ENCODE results near the gene AQP6. TPM values are rescaled to one million over a fixed set of nuclear protein-coding genes. Genes with fewer than 3 reads are reported as not detected.

AQP6 gene
- total RNA-seq, 1 experiment from 2014 or later = not detected

- Histone ChIP-seq H3K27ac (no peak overlapping the region), H3K36me3 (peaks cover 66% of the 10 kb centered on the region), H3K4me3 (no peak overlapping the region), H3K27me3 (replicated peaks) (no peaks in the 10 kb centered on the region), H3K4me1 (replicated peaks) (peaks cover 32% of the 10 kb centered on the region), H3K9me3 (replicated peaks) (no peaks in the 10 kb centered on the region)
- DNase-seq (ENCODE audit: low read depth in 1 of 2, low spot score in 2 of 2) = no peak
These were observed 48.3 kb downstream of the AQP6 start for GRCh38 chr12:50021031-50021430.

GRCh38 chr12:50022903-50023302 lies 50.2 kb downstream of the AQP6 start:
- DNase-seq (ENCODE audit: low read depth in 1 of 2, low spot score in 2 of 2) = no peak
- H3K9me3 ChIP-seq (replicated peaks) = no peaks in the 10 kb centered on the region
- no peak overlapping the region for H3K4me3 ChIP-seq
- peaks cover 49% of the 10 kb centered on the region for H3K36me3 ChIP-seq
- no peak overlapping the region for H3K27ac ChIP-seq
- H3K4me1 ChIP-seq (replicated peaks) = peaks cover 23% of the 10 kb centered on the region
- H3K27me3 ChIP-seq (replicated peaks) = no peaks in the 10 kb centered on the region

- Histone ChIP-seq H3K4me3 (peak overlapping the region; percentile 80), H3K36me3 (peaks cover 44% of the 10 kb centered on the region), H3K27me3 (replicated peaks) (no peaks in the 10 kb centered on the region), H3K4me1 (replicated peaks) (peaks cover 23% of the 10 kb centered on the region), H3K27ac (peak overlapping the region; percentile 98), H3K9me3 (replicated peaks) (no peaks in the 10 kb centered on the region)
- DNase-seq (ENCODE audit: low read depth in 1 of 2, low spot score in 2 of 2) = no peak
These were observed 51.5 kb downstream of the AQP6 start for GRCh38 chr12:50024227-50024626.

- Histone ChIP-seq H3K27ac (peak overlapping the region; percentile 98), H3K27me3 (replicated peaks) (no peaks in the 10 kb centered on the region), H3K9me3 (replicated peaks) (no peaks in the 10 kb centered on the region), H3K36me3 (peaks cover 42% of the 10 kb centered on the region), H3K4me1 (replicated peaks) (peaks cover 23% of the 10 kb centered on the region), H3K4me3 (peak overlapping the region; percentile 80)
- peak in 1 of 2 experiments; percentile 49 for DNase-seq (ENCODE audit: low read depth in 1 of 2, low spot score in 2 of 2)
These were observed 52.0 kb downstream of the AQP6 start for GRCh38 chr12:50024805-50025186.

- H3K4me1 ChIP-seq (replicated peaks) = peaks cover 22% of the 10 kb centered on the region
- DNase-seq (ENCODE audit: low read depth in 1 of 2, low spot score in 2 of 2) = peak; percentile 95 to 97
- peaks cover 41% of the 10 kb centered on the region for H3K36me3 ChIP-seq
- H3K27ac ChIP-seq = peak within 1 kb of the TSS; percentile 98
- peak within 1 kb of the TSS; percentile 80 for H3K4me3 ChIP-seq
- H3K27me3 ChIP-seq (replicated peaks) = no peaks in the 10 kb centered on the region
- H3K9me3 ChIP-seq (replicated peaks) = no peaks in the 10 kb centered on the region
These were observed 52.7 kb downstream of the AQP6 start, which contains the start of gene RACGAP1 for GRCh38 chr12:50025187-50026059. TSS of gene RACGAP1 (minus strand) at chr12:50025494. CDS start at chr12:50016715, 8,779 bp downstream.

- Histone ChIP-seq H3K4me1 (replicated peaks) (peaks cover 13% of the 10 kb centered on the region), H3K9me3 (replicated peaks) (no peaks in the 10 kb centered on the region), H3K27me3 (replicated peaks) (no peaks in the 10 kb centered on the region), H3K4me3 (no peak overlapping the region), H3K36me3 (peaks cover 29% of the 10 kb centered on the region), H3K27ac (no peak overlapping the region)
- DNase-seq (ENCODE audit: low read depth in 1 of 2, low spot score in 2 of 2) = no peak
These were observed 53.9 kb downstream of the AQP6 start for GRCh38 chr12:50026691-50027090.

Other genes starting within 250 kb of the AQP6 start
- 417 and 432 TPM in 2 replicates for gene TMBIM6, start 231.4 kb upstream of the AQP6 start, total RNA-seq (2014; rRNA removed; shearing (Covaris generic))
- 35.7 and 43.5 TPM in 2 replicates for gene NCKAP5L, start 144.5 kb upstream of the AQP6 start, total RNA-seq (2014; rRNA removed; shearing (Covaris generic))
- 0.60 and 4.3 TPM in 2 replicates for gene BCDIN3D, start 129.8 kb upstream of the AQP6 start, total RNA-seq (2014; rRNA removed; shearing (Covaris generic))
- not detected in 2 replicates for gene FAIM2, start 69.0 kb upstream of the AQP6 start, total RNA-seq (2014; rRNA removed; shearing (Covaris generic))
- not detected in 2 replicates for gene AQP2, start 22.2 kb upstream of the AQP6 start, total RNA-seq (2014; rRNA removed; shearing (Covaris generic))
- not detected in 2 replicates for gene AQP5, start 11.1 kb upstream of the AQP6 start, total RNA-seq (2014; rRNA removed; shearing (Covaris generic))
- 194 and 212 TPM in 2 replicates for gene RACGAP1, start 52.5 kb downstream of the AQP6 start, total RNA-seq (2014; rRNA removed; shearing (Covaris generic))
- 0.37 and 0.50 TPM in 2 replicates for gene ASIC1, start 84.6 kb downstream of the AQP6 start, total RNA-seq (2014; rRNA removed; shearing (Covaris generic))
- 55.7 and 61.5 TPM in 2 replicates for gene SMARCD1, start 112.4 kb downstream of the AQP6 start, total RNA-seq (2014; rRNA removed; shearing (Covaris generic))
- gene GPD1, start 131.1 kb downstream of the AQP6 start, total RNA-seq (2014; rRNA removed; shearing (Covaris generic)) = not detected in 2 replicates
- gene COX14, start 139.3 kb downstream of the AQP6 start, total RNA-seq (2014; rRNA removed; shearing (Covaris generic)) = 49.7 and 62.3 TPM in 2 replicates
- gene CERS5, start 194.4 kb downstream of the AQP6 start, total RNA-seq (2014; rRNA removed; shearing (Covaris generic)) = 23.1 and 36.3 TPM in 2 replicates